LNCaP clone FGC (cell line): ENCODE data around the gene MARCOL.

Experiments
- DNase-seq: peaks from one replicate; pipeline ENCODE4 v3.0.0-alpha.2; 2011; ENCODE audit warnings: low read depth
- H3K4me3 ChIP-seq: 2 replicates; pipeline ENCODE4 v1.5.1; 2011; ENCODE audit warnings: mild to moderate bottlenecking, low read depth, low read length, control low read depth
- TF ChIP-seq, protein P1 (sequence below): IDR thresholded peaks from 2 replicates; pipeline ENCODE4 v1.5.1; 2012; ENCODE audit warnings: mild to moderate bottlenecking; ENCODE audit not compliant: control insufficient read depth, insufficient read depth; ENCODE audit errors: extremely low read depth

The MARCOL gene

DNA sequence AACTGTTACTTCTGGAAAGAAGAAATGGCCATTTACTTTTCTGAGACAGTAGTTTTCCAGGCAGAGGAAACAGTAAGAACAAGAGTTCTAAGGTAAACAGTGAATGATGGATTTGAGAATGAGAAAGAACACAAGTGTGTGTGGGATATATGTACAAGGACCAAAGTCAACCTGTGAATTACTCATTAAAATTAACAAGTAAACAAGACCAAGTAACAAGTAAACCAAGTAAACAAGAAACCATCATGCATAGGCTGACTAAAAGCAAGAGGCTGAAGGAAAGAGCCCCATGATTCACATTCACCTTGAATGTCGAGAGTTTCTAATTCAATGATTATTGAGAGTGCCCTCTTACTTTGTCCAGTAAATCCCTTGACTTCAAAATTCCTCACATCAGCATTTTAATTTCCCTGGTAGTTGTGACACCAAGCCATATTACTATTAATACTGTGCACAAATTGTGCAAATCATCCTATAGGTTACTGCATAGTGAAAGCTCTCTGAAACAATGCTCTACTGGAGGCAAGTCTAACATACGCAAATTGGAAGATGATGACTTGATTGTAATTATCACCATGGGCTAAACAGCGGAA, 9.8 kb upstream of the MARCOL start:
- DNase-seq = no peak
- TF ChIP-seq, protein P1, sequence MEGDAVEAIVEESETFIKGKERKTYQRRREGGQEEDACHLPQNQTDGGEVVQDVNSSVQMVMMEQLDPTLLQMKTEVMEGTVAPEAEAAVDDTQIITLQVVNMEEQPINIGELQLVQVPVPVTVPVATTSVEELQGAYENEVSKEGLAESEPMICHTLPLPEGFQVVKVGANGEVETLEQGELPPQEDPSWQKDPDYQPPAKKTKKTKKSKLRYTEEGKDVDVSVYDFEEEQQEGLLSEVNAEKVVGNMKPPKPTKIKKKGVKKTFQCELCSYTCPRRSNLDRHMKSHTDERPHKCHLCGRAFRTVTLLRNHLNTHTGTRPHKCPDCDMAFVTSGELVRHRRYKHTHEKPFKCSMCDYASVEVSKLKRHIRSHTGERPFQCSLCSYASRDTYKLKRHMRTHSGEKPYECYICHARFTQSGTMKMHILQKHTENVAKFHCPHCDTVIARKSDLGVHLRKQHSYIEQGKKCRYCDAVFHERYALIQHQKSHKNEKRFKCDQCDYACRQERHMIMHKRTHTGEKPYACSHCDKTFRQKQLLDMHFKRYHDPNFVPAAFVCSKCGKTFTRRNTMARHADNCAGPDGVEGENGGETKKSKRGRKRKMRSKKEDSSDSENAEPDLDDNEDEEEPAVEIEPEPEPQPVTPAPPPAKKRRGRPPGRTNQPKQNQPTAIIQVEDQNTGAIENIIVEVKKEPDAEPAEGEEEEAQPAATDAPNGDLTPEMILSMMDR = no peak

DNA sequence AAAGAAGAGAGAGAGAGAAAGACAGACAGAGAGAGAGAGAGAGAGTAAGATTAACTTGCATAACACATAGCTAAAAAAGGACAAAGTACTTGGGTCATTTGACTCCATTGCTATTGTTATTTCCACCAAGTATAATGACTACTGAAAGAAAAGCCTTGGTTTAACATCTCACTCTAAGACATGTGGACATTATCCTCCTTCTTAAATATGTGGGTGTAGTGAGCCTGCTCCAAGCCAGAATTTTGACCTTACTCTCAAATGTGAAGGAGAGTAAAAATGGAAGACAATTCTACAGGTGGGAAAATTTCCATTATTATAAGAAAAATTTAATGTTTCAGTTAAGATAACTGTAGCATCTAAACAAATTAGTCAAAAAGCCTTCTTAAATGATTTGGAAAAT, 8.5 kb upstream of the MARCOL start:
- DNase-seq = no peak
- TF ChIP-seq, protein P1 = no peak
- H3K4me3 ChIP-seq = no peak overlapping the region

More for the DNA sequence above, 9.8 kb upstream of the MARCOL start:
- H3K4me3 ChIP-seq = no peak overlapping the region

DNA sequence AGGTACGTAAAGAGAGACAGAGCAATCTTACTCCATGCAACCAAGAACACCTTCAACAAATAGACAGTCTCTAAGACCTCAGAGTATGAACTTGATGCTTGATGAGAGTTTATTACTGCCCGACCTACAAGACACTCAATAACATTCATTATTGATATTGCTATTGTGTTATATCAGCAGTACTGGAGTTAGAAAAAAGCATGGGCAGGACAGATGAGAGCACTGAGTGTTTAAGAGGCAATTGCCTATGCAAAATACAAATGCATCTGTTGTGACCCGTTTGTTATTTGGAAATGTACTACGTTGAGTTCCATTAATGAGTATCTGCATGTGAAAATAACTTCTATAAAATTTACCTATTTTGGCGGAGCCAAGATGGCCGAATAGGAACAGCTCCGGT, 8.1 kb upstream of the MARCOL start:
- TF ChIP-seq, protein P1 = no peak
- no peak overlapping the region for H3K4me3 ChIP-seq
- no peak for DNase-seq

DNA sequence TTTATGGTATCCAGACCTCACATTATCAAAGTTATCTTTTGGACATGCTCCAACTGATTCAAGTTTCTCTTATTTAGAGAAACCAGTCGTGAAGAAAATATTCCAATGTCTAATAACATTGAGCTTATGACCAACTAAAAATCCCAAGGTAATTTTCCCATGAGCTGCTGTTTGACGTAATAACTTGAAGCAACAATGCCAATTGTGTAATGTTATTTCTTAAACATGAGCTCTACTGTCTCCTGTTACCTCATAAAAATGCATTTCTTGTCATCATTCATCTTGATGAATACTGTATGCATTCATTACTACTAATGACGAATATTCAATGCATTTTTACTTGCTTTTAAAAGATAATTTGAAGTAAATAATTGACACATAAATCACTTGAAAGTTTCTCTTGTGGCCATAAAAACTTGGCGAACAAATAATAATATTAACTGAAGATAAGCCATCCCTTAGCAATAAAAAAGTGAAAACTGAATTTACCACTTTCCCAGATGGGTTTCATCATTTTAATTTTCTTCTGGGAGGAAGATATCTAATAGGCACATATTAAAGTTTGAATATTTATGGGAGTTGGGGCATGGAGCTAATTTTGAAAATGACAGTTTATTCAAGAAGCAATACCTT, 424 bp upstream of the MARCOL start:
- TF ChIP-seq, protein P1 = no peak
- DNase-seq = no peak
- no peak overlapping the region for H3K4me3 ChIP-seq

DNA sequence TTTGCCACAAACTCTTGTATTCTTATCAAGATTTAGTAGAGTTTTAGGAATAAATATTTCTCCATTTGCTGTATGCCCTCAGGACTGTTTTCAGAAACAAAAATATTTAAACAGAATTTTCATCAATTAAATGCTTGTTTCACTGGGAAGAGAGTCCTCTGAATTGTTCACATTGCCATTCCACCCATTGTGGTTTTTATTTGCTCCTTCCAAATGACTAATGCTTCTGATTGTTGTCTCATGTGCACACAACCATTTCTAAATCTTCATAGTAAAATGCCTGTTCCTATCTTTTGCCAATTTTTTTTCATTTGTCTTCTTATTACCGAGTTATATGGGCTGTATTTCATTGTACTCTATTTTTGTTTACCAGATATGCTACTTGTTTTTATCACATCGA, 10.6 kb downstream of the MARCOL start:
- no peak overlapping the region for H3K4me3 ChIP-seq
- TF ChIP-seq, protein P1 = no peak
- no peak for DNase-seq

DNA sequence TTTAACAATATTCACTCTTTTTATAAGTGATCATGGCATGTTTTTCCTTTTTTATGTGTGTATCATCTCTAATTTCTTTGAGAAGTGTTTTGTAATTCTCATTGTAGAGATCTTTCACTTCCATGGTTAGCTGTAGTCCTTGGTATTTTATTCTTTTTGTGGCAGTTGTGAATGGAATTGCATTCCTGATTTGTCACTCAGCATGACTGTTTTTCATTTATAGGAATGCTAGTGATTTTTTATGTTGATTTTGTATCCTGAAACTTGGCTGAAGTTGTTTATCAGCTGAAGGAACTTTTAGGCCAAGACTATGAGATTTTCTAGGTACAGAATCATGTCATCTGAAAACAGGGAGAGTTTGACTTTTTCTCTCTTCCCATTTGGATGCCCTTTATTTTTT, 17.1 kb downstream of the MARCOL start:
- DNase-seq = no peak
- no peak overlapping the region for H3K4me3 ChIP-seq
- TF ChIP-seq, protein P1 = no peak

DNA sequence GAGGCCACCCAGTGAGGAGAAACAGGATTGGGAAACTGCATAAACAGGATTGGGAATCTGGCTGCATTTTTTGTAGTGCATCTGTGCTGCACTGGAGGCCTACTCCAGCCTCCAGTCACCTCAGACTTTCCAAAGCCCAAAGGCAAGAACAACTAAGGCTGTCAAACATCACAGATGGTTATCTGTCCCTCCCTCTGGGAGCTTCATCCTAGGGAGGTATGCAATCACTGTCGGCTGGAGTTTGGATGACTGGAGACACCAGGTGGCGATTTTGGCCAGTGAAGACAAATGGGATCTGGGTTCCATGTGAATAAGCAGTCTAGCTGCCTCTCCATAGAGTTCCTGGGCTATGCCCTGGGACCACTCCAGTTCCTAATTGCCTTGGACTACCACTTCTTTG, 21.0 kb downstream of the MARCOL start:
- TF ChIP-seq, protein P1 = no peak
- H3K4me3 ChIP-seq = no peak overlapping the region
- no peak for DNase-seq
